GM11168 (cell line): ENCODE measurements around the gene COL20A1.
"Not testable (repeated sequence)": the region's sequence is repeated elsewhere in the genome, so short reads cannot be mapped to it uniquely, and the experiment has no call there.

Experiments used
- in situ Hi-C: fragments of 300-500 bp; cut with MboI; formaldehyde crosslinking; loops from one replicate; pipeline ENCODE4 v1.12.0; 2022; ENCODE audit warnings: low sequenced_read_pairs; ENCODE audit not compliant: unreplicated experiment

The COL20A1 gene

GRCh38 chr20:63329331-63330083 lies 36.5 kb downstream of the COL20A1 start:
- in situ Hi-C loops = no loop called here

- in situ Hi-C loops = no loop called here
Measured at GRCh38 chr20:63330084-63330760, 37.2 kb downstream of the COL20A1 start.

- in situ Hi-C loops = no loop called here
Measured at GRCh38 chr20:63330940-63331339, 38.0 kb downstream of the COL20A1 start.

- in situ Hi-C loops = no loop called here
Measured at GRCh38 chr20:63331741-63332400, 38.9 kb downstream of the COL20A1 start.

GRCh38 chr20:63332488-63333240 lies 39.7 kb downstream of the COL20A1 start:
- in situ Hi-C loops = no loop called here

GRCh38 chr20:63333241-63333836 lies 40.4 kb downstream of the COL20A1 start:
- in situ Hi-C loops = no loop called here

- in situ Hi-C loops = no loop called here
Measured at GRCh38 chr20:63334356-63334755, 41.4 kb downstream of the COL20A1 start.

- in situ Hi-C loops = not testable (repeated sequence)
Measured at GRCh38 chr20:63335060-63335459, 42.1 kb downstream of the COL20A1 start.

- in situ Hi-C loops = no loop called here
Measured at GRCh38 chr20:63335711-63336110, 42.7 kb downstream of the COL20A1 start.

- in situ Hi-C loops = no loop called here
Measured at GRCh38 chr20:63336232-63336752, 43.3 kb downstream of the COL20A1 start.

- in situ Hi-C loops = no loop called here
Measured at GRCh38 chr20:63337786-63338420, 44.9 kb downstream of the COL20A1 start.

GRCh38 chr20:63339154-63340094 lies 46.4 kb downstream of the COL20A1 start:
- in situ Hi-C loops = not testable (repeated sequence)

- in situ Hi-C loops = not testable (repeated sequence)
Measured at GRCh38 chr20:63340158-63340688, 47.2 kb downstream of the COL20A1 start.

- in situ Hi-C loops = no loop called here
Measured at GRCh38 chr20:63342561-63343459, 49.8 kb downstream of the COL20A1 start.

GRCh38 chr20:63343460-63344445 lies 50.8 kb downstream of the COL20A1 start:
- in situ Hi-C loops = no loop called here
